Heart right ventricle (tissue), 16 donors: ENCODE data around the gene NARF. TPM values are rescaled to one million over a fixed set of nuclear protein-coding genes. Genes with fewer than 3 reads are reported as not detected.

Experiments
- ATAC-seq, 8 donors: fragments of 200-7000 bp; cut with Tn5 transposase; one replicate each; pipeline ENCODE4 v1.9.1; 2020; ENCODE audit warnings: mild to moderate bottlenecking in 8 of 8, moderate library complexity in 8 of 8, moderate number of reproducible peaks in 1 of 8
- DNase-seq, 2 donors: peaks; one replicate each; pipeline ENCODE4 v3.0.0-alpha.2; 2020
- H3K27ac ChIP-seq, 10 donors: fragments of 200-600 bp; sonication (generic) in 2 of 10; one replicate each; pipeline versions ENCODE4 v1.5.0 to v1.8.0; 2020 to 2022; ENCODE audit warnings: mild to moderate bottlenecking in 3 of 10
- H3K27me3 ChIP-seq, 7 donors: fragments of 200-600 bp; one replicate each; pipeline ENCODE4 v1.8.0; 2021 to 2022; ENCODE audit warnings: mild to moderate bottlenecking in 2 of 7
- H3K36me3 ChIP-seq, 9 donors: fragments of 200-600 bp; sonication (generic) in 1 of 9; one replicate each; pipeline versions ENCODE4 v1.5.0 to v1.8.0; 2020 to 2022; ENCODE audit warnings: mild to moderate bottlenecking in 2 of 9
- H3K4me1 ChIP-seq, 9 donors: fragments of 200-600 bp; sonication (generic) in 1 of 9; one replicate each; pipeline versions ENCODE4 v1.5.0 to v1.8.0; 2020 to 2022; ENCODE audit warnings: mild to moderate bottlenecking in 4 of 9
- H3K4me3 ChIP-seq, 10 donors: fragments of 200-600 bp; sonication (generic) in 2 of 10; one replicate each; pipeline versions ENCODE4 v1.5.0 to v1.8.0; 2020 to 2022; ENCODE audit warnings: mild to moderate bottlenecking in 7 of 10, moderate library complexity in 2 of 10
- H3K9me3 ChIP-seq, 11 donors: fragments of 200-600 bp in 10 of 11; sonication (generic) in 2 of 11; one replicate each; pipeline versions ENCODE4 v1.5.0 to v1.8.0; 2013 to 2022; ENCODE audit warnings: mild to moderate bottlenecking in 2 of 11, control low read depth in 1 of 11, moderate library complexity in 1 of 11
- CTCF ChIP-seq, 9 donors: fragments of 200-600 bp; sonication (generic) in 2 of 9; IDR thresholded peaks; one replicate each; pipeline versions ENCODE4 v1.5.0 to v1.8.0; 2021 to 2022; ENCODE audit warnings: antibody characterized with exemption in 9 of 9, mild to moderate bottlenecking in 5 of 9, moderate library complexity in 1 of 9
- WGBS, 2 donors: extraction: QIAGEN DNeasy Blood & Tissue Kit; methylation state at CpG; one replicate each; pipeline ENCODE4 v1.1.7; 2013; ENCODE audit warnings: inconsistent platforms in 1 of 2; 5-methylcytosine and 5-hydroxymethylcytosine counted together
- intact Hi-C, 10 donors: fragments of 100-400 bp; cut with DNase I; formaldehyde crosslinking; loops; one replicate each; pipeline versions ENCODE4 v1.11.1 to v1.14.2; 2022
- polyA plus RNA-seq, 2 donors: library from polyadenylated mRNA; stranded (reverse); fragments of 200-250 nt; gene quantifications; one replicate each; pipeline ENCODE4 v1.2.3, GENCODE V29; 2013
- total RNA-seq, 10 donors: library from RNA; stranded (reverse); fragmentation: NEBNext Ultra II Directional in 3 of 10; extraction: Animal tissue kit (Norgen Biotek cat#: 25700) in 3 of 10; gene quantifications; one replicate each; pipeline versions ENCODE4 v1.2.1 to v1.2.4, GENCODE V29; 2021 to 2023
- donor health status: Arrhythmogenic right ventricular cardiomyopathy.
- donor health status: ischemic (EF 13 %, LVEDD 7.1; RV severe dilation, severe dysfunction).
- donor health status: healthy with polysubstance abuse.
- donor health status: DM: no; HTN: yes; CAD: no.
- donor health status: DM: no; HTN: no; CAD: no.
- donor health status: ischemic (EF 25% LVEDD 6.9; RV normal size, moderate dysfunction).
- donor health status: ischemic (EF 25% LVEDD 5.7; RV mildly dilated, moderate dysfunction).
- donor health status: healthy.
- donor health status: DM: yes; HTN: yes; CAD: no.
- donor health status: Ischemic cardiomyopathy.
- donor health status: ischemic (EF 35%, LVEDD 5.7; RV mildly dilated, moderate dysfunction).
- donor health status: nonischemic (EF 11% LVEDD 7.7; RV severe dilation, severe dysfunction).
- donor health status: DM: yes; HTN: yes; CAD: no.
- donor health status: PGD.
- donor health status: ischemic (EF 29% LVEDD 5.4; RV normal size, mild dysfunction).
- donor health status: nonischemic (EF 23%, LVEDD 6.1; RV moderate dilation, normal function).

Gene NARF
- total and polyA plus RNA-seq, 12 donors, result 48.4 to 179 (median 64.5) TPM

- DNase-seq (no peak), ATAC-seq (peak in 5 of 8 donors; percentile 36 to 57 (median 38))
- Histone ChIP-seq H3K4me3 (no peak overlapping the region), H3K27me3 (no peaks in the 10 kb centered on the region), H3K36me3 (peaks cover 4 to 94% (median 45%) of the 10 kb centered on the region in 9 donors), H3K27ac (peak overlapping the region in 8 of 10 donors; percentile 9 to 69 (median 44)), H3K4me1 (peaks cover 5 to 40% (median 30%) of the 10 kb centered on the region in 9 donors), H3K9me3 (no peaks in the 10 kb centered on the region)
- intact Hi-C loops, result no loop called here
- TF ChIP-seq CTCF (IDR thresholded peaks at IDR 0.05), result no peak
- WGBS, 2 donors, result 28 to 37% methylated on average over 7 of the region's 7 CpGs
Measured at GRCh38 chr17:82463925-82464566, 5.5 kb downstream of the NARF start.

GRCh38 chr17:82464567-82464929, 6.0 kb downstream of the NARF start:
- intact Hi-C loops, result no loop called here
- no peak for TF ChIP-seq CTCF (IDR thresholded peaks at IDR 0.05)
- no peaks in the 10 kb centered on the region for H3K9me3 ChIP-seq
- ATAC-seq (peak in 1 of 8 donors; percentile 25), DNase-seq (no peak)
- peaks cover 2 to 34% (median 26%) of the 10 kb centered on the region in 9 donors for H3K4me1 ChIP-seq
- no peak overlapping the region for H3K4me3 ChIP-seq
- H3K27ac ChIP-seq, result peak overlapping the region in 6 of 10 donors; percentile 9 to 69 (median 40)
- H3K36me3 ChIP-seq, result peaks cover 4 to 99% (median 50%) of the 10 kb centered on the region in 9 donors
- 81 to 85% methylated on average over 11 of the region's 11 CpGs for WGBS, 2 donors
- no peaks in the 10 kb centered on the region for H3K27me3 ChIP-seq

- H3K27me3 ChIP-seq, result no peaks in the 10 kb centered on the region
- no peak for ATAC-seq
- H3K27ac ChIP-seq, result peak overlapping the region in 3 of 10 donors; percentile 12 to 69 (median 46)
- WGBS, 2 donors, result 87 to 90% methylated on average over 7 of the region's 7 CpGs
- peaks cover 4 to 100% (median 55%) of the 10 kb centered on the region in 9 donors for H3K36me3 ChIP-seq
- H3K9me3 ChIP-seq, result no peaks in the 10 kb centered on the region
- no peak overlapping the region for H3K4me3 ChIP-seq
- no peak for TF ChIP-seq CTCF (IDR thresholded peaks at IDR 0.05)
- intact Hi-C loops, result no loop called here
- no peak for DNase-seq
- peaks cover 0 to 29% (median 20%) of the 10 kb centered on the region in 9 donors for H3K4me1 ChIP-seq
Measured at GRCh38 chr17:82465023-82465603, 6.6 kb downstream of the NARF start.

GRCh38 chr17:82468692-82469091, 10.2 kb downstream of the NARF start:
- Histone ChIP-seq H3K27ac (no peak overlapping the region), H3K9me3 (no peaks in the 10 kb centered on the region), H3K36me3 (peaks cover 4 to 97% (median 57%) of the 10 kb centered on the region in 9 donors), H3K4me3 (no peak overlapping the region), H3K4me1 (peaks cover 0 to 15% (median 11%) of the 10 kb centered on the region in 9 donors), H3K27me3 (no peaks in the 10 kb centered on the region)
- DNase-seq (no peak), ATAC-seq (no peak)
- TF ChIP-seq CTCF (IDR thresholded peaks at IDR 0.05), result no peak
- intact Hi-C loops, result no loop called here
- WGBS, 2 donors, result 77 to 80% methylated on average over 7 of the region's 7 CpGs
